ENCODE results near the gene EEF1AKMT2.

- TF ChIP-seq CTCF (conservative IDR thresholded peaks at IDR 0.05) (no peak), EZH2 (IDR thresholded peaks at IDR 0.05; ENCODE audit: low read depth) (no peak)
Measured at GRCh38 chr10:124830445-124830844, 38.8 kb upstream of the EEF1AKMT2 start.

Data from PC-9 (cell line).